ENCODE results near the gene SLC22A1.
"Not testable (repeated sequence)": the region's sequence is repeated elsewhere in the genome, so short reads cannot be mapped to it uniquely, and the experiment has no call there.

Gene SLC22A1

DNA sequence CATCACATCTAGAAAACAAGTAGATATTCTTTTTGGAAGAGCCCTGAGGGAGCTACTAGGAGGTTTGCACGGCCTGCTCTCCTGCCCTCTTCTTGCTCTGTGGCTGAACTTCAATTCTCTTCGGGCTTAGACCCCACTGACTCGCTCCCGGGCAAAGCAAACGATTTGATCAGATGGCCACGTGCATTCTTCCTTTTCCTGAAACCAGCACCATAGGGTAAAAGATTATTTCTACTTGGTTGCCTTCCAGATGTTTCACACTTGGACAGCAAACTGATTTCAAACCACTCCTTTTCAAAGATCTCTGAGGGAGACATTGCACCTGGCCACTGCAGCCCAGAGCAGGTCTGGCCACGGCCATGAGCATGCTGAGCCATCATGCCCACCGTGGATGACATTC, at the start of gene SLC22A1:
Gene SLC22A1 (plus strand): TSS at position 258 of the 400 bp plus-strand sequence. CDS start 121 bp downstream, at position 379.
- no peak for DNase-seq

DNA sequence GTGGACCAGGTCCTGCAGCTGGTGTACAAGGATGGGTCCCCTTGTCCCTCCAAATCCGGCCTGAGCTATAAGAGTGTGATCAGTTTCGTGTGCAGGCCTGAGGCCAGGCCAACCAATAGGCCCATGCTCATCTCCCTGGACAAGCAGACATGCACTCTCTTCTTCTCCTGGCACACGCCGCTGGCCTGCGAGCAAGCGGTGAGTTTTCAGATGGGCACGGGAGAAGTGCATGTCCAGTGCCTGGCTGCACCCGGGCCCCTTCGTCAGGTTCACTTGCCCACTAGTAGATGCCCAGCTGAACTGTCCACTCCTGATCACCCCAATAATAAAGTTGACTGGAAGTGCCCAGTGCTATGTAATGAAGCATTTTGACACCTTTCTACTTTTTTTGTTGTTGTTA, 48.3 kb upstream of the SLC22A1 start:
- DNase-seq = no peak

GRCh38 chr6:160076009-160076408, 45.6 kb upstream of the SLC22A1 start:
- no peak for DNase-seq

GRCh38 chr6:160077024-160077423, 44.6 kb upstream of the SLC22A1 start:
- DNase-seq = no peak

GRCh38 chr6:160077526-160077925, 44.1 kb upstream of the SLC22A1 start:
- no peak for DNase-seq

GRCh38 chr6:160078883-160079685, 42.5 kb upstream of the SLC22A1 start:
- DNase-seq = no peak

DNA sequence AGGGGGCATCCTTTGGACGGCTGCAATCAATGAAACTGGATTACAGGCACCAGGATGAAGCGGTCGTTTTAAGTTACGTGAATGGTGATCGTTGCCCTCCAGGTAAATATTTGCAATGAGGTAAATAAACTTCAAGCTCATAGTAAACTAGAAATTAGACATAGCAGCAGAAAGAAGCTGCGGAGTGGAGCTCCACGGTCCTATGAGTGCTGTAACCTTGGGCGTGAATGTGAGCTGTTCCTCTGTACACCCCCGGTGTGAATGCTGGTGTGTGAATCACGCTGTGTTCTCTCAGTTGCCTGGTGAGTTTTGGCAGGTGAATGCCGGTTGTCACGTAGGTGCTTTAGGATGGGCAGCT, 42.0 kb upstream of the SLC22A1 start:
- DNase-seq = no peak

DNA sequence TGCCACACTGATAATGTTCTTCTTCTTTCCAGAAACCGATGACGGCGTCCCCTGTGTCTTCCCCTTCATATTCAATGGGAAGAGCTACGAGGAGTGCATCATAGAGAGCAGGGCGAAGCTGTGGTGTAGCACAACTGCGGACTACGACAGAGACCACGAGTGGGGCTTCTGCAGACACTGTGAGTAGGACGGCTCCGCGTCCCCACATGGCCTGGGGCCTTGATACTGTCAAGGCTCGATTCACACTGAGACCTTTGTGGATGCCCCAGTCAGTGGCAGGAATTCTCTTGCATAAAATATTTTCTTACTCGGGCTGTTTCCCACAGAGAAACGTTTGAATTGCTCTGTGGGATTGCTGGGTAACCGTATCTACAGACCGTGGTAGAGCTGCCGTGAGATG, 41.5 kb upstream of the SLC22A1 start:
- DNase-seq = no peak

DNA sequence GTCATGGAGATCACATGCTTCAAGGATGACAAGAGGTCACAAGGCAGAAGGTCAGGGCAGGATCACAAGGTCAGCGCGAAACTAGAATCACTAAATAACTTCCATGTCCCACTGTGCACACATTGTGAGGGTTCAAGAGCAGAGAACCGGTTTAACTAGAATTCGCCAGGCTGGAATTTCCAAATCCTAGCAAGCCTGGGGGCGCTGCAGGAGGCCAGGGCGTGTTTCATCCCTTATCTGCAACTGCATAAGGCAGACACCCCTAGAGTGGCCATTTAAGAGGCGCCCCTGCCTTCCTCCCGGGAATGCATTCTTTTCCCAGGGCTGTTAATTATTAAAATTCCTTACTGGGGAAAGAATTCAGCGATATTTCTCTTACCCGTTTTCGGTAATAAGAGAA, 40.2 kb upstream of the SLC22A1 start:
- DNase-seq = no peak

GRCh38 chr6:160082627-160083026, 39.0 kb upstream of the SLC22A1 start:
- DNase-seq = no peak

GRCh38 chr6:160084198-160084776, 37.3 kb upstream of the SLC22A1 start:
- no peak for DNase-seq

DNA sequence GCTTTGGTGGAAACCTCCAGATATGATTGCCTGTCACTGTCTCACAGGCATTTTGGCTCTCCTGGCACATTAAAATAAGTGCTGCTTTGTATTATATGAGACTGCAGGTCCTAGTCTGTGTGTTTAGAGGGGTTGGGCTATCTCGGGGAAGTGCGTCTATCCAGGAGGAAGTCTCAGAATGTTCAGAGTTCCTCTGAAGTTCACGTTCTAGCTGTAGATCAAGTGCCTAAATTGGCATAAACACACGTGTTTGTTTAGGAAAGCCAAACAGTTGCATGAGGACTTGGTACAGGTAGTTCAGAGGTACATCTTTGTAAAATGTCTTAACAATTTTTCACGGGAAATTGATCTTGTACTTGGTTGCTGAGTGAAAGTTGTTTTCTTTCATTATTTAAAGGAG, 36.4 kb upstream of the SLC22A1 start:
- no peak for DNase-seq

- DNase-seq = no peak
These were observed 35.7 kb upstream of the SLC22A1 start for GRCh38 chr6:160085713-160086505.

- no peak for DNase-seq
These were observed 34.9 kb upstream of the SLC22A1 start for GRCh38 chr6:160086754-160087153.

DNA sequence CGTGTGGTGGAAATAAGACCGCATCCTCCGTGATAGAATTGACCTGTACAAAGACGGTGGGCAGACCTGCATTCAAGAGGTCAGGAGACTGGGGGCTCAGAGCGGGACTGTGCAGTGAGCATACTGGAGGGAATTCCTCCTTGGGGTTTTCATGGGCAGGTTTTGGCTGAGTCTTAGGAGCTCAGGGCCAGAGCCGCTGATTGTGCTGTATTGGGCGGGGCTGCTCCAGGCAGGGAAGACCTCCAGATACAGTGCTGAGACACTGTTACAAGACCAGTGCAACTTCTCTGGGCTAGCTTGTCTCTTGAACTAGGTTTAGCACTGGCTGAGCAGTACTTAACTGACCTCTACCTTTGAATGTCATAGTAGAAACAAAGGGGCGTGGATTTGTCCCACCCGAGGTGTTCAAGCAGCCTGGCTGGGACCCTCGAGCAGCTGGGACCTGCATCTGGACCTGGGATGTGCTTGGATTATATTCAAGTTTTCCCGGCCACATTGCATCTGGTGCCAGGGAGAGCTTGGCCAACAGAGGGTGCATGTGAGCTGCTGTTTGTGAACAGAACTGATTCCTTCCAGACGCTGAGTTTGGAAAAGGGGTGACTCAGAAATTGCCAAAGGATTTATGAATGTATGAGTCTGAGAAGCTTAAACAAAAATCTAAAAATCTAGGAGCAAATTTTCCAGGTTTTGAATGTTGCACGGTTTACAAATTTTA, 33.4 kb upstream of the SLC22A1 start:
- no peak for DNase-seq

GRCh38 chr6:160088784-160089533, 32.7 kb upstream of the SLC22A1 start:
- DNase-seq = no peak

- DNase-seq = no peak
These were observed 32.1 kb upstream of the SLC22A1 start for GRCh38 chr6:160089534-160089897.

DNA sequence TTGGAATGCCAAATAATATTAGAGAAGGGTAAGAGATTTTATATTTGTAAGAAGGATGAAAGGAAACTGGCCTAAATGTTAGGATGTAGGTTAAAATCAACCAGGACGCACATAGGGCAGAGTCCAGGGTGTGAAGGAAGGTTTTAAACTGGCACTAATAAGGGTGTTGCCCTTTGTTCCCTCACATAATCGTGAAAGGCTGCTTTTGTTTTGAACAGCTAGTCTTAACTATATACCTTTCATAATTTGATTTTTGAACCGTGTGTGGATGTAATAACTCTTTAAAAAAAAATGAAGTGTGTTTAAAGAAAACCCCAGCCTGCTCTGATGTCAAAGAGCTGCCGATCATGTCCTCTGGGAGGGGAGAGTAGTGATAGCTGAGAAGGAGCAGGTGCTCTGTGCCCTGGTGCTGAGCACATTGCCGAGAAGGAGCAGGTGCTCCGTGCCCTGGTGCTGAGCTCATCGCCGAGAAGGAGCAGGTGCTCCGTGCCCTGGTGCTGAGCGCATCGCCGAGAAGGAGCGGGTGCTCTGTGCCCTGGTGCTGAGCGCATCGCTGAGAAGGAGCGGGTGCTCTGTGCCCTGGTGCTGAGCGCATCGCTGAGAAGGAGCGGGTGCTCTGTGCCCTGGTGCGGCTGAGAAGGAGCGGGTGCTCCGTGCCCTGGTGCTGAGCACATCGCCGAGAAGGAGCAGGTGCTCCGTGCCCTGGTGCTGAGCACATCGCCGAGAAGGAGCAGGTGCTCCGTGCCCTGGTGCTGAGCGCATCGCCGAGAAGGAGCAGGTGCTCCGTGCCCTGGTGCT, 31.0 kb upstream of the SLC22A1 start:
- not testable (repeated sequence) for DNase-seq

DNA sequence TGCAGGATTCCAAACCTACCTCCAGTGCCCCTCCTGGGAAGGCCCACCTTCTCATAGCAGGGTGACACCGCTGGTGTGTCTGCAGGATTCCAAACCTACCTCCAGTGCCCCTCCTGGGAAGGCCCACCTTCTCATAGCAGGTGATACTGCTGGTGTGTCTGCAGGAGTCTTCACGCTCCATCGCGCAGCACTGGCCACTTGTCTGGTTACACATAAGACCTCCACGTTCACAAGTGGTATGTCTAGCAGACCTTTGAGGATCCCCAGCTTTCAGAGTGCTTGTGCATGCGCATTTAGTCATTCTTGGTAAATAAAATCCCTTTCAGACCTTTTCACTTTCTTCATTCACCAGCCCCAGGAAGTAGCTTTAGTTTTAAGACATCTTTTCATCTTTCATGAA, 29.4 kb upstream of the SLC22A1 start:
- DNase-seq = not testable (repeated sequence)

- no peak for DNase-seq
These were observed 29.0 kb upstream of the SLC22A1 start for GRCh38 chr6:160092602-160093001.

- DNase-seq = no peak
These were observed 28.6 kb upstream of the SLC22A1 start for GRCh38 chr6:160093061-160093460.

DNA sequence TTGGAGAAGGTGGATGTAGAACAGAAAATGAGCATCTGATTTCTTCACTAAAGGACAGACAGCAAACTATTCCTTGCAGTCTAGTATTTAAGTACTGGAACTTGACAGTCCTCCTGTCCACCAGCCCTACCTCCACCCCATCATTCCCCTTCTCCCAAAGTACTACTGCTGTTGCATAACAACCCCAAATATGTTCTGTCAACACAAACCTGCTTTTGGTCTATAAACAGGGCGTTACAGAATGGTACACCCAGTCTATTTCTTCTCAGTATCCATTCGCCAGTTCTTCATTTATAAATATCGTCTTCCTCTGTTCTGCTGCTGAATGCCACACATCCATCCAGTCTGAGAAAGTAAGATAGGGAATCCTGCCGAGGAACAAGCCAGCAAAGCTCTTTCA, 27.7 kb upstream of the SLC22A1 start:
- DNase-seq = no peak

All from activated CD8-positive, alpha-beta memory T cell treated with anti-CD3 and anti-CD28 coated beads for 24 hours (primary cell).